SK-N-MC (cell line): ENCODE results near the gene GNAO1.

Source experiments
- EZH2 ChIP-seq: fragments of 200-600 bp; sonication (generic); IDR thresholded peaks from one replicate; pipeline ENCODE4 v1.6.1; 2017; ENCODE audit warnings: antibody characterized with exemption
- POLR2AphosphoS5 ChIP-seq: IDR thresholded peaks from 2 replicates; pipeline ENCODE4 v1.6.1; 2012; ENCODE audit warnings: mild to moderate bottlenecking, low read depth, low read length, borderline replicate concordance

DNA sequence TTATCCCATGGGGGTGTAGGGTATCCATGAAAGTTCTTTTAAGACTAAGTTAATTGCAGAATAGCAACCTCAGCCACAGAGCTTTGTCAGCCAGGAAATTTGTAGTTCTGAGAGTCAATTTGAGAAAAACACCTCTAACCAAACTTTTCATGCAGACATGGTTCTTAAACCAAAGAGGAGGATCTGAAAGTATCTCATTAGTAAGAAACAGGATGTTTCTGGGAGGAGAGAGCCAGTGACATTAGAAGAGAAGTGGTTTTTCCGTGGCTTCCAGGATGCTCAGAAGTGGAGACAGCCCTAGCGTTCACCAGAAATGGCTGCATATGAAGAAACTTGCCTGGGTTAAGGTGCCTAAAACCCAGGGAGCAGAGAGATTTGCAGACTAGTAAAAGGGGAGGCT is 7.9 kb downstream of the GNAO1 start:
- TF ChIP-seq POLR2AphosphoS5, result no peak
- no peak for TF ChIP-seq EZH2
